Tibial nerve (tissue), 3 donors: ENCODE results near the gene MYO1G.

ENCODE experiments used
- POLR2A ChIP-seq, 2 donors: fragments of 450-650 bp; IDR thresholded peaks; one replicate each; pipeline ENCODE4 v1.6.1; 2017; ENCODE audit warnings: antibody characterized with exemption in 2 of 2, mild to moderate bottlenecking in 2 of 2, moderate library complexity in 2 of 2
- TF ChIP-seq, protein P1 (sequence below), 5 experiments: fragments of 200-600 bp in 3 of 5; fragments of 450-650 bp in 2 of 5; sonication (generic) in 3 of 5; IDR thresholded peaks; one replicate each; pipeline ENCODE4 v1.5.1; 2016 to 2019; ENCODE audit warnings: antibody characterized with exemption in 5 of 5, mild to moderate bottlenecking in 3 of 5, moderate library complexity in 2 of 5

DNA sequence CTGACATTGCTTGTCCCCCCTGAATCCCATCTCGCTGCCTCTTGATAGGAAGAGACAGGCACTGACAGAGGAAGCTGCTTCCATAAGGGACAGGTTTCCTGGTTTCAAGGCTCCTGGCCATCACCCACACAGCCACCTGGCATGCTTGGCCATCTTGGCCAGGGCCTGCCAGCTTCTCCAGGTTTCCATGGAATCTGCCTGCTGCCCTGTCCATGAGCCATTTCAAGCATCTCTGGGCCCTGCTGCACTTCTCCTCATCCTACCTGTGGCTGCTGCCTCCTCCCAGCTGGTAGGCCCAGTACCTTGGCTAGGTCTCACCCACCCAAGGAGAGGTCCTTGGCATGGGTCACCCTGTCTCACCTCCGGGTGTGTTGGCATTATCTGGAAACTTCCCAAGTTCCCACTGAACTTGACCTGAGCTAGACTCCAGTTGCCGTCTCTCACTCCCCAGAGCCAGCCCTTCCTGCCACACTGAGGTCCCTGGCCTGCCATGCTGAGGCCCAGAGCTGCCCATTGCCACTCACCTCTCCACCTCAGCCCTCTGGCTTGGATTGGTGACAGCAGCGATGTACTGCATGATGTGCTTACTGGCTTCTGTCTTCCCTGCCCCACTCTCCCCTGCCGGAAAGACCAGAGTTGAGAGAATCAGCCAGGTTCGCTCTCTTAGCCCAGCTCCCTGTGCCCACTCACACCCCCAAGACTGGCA, 2.6 kb downstream of the MYO1G start:
- TF ChIP-seq, protein P1, sequence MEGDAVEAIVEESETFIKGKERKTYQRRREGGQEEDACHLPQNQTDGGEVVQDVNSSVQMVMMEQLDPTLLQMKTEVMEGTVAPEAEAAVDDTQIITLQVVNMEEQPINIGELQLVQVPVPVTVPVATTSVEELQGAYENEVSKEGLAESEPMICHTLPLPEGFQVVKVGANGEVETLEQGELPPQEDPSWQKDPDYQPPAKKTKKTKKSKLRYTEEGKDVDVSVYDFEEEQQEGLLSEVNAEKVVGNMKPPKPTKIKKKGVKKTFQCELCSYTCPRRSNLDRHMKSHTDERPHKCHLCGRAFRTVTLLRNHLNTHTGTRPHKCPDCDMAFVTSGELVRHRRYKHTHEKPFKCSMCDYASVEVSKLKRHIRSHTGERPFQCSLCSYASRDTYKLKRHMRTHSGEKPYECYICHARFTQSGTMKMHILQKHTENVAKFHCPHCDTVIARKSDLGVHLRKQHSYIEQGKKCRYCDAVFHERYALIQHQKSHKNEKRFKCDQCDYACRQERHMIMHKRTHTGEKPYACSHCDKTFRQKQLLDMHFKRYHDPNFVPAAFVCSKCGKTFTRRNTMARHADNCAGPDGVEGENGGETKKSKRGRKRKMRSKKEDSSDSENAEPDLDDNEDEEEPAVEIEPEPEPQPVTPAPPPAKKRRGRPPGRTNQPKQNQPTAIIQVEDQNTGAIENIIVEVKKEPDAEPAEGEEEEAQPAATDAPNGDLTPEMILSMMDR (IDR thresholded peaks at IDR 0.05): no peak
- TF ChIP-seq POLR2A (IDR thresholded peaks at IDR 0.05): no peak
